IPS-11a (cell line): ENCODE data around the gene ERCC8.
A peak's percentile ranks its signal among the peaks of the same experiment; 100 is the strongest.

ENCODE experiments used
- H3K4me3 ChIP-seq: one replicate; pipeline ENCODE4 v1.5.1; 2013; ENCODE audit warnings: low read depth, low read length, control low read depth

ERCC8 gene

DNA sequence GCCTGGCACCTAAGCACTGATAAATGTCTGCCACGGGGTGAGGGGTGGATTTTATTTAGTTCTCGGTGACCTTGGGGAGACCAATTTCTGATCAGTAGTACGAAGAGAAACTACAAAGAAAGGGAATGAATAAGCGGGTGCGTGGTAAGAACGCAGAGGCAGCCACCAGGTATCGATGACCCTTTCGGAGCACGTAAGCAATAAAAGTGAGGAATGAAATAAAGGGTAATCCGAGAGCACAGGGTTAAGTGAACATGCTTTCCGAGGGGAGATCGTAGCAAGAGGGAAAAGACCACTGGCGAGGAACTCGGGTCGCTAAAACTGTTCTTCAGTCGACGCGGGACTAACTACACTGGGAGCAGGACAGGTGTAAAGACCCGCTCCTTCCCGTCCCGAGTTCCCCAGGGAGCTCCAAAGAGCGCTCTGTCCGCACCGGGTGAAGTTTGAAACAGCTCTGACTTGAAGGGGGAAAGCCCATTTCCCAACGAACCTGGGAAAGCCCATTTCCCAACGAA, 101.9 kb downstream of the ERCC8 start:
- peak overlapping the region; percentile 72 for H3K4me3 ChIP-seq

DNA sequence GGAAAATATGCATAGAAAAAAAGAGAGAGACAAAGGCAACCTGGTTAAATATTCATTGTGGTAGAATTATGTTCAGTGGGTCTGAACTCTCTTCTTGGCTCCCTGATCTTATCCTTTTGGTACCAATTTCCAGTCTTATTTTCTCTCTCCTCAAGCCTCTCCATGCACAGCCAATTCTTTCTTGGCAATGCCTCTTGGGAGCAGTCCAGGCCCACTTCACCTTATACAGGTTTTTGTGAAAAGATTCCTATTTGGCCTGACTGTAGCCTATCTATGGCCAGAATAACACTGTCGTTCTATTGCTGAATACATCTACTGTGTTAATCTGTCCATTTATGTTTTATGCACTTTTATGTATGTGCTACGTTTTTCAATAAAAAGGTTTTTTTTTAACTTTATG, 103.5 kb downstream of the ERCC8 start:
- H3K4me3 ChIP-seq, result no peak overlapping the region

DNA sequence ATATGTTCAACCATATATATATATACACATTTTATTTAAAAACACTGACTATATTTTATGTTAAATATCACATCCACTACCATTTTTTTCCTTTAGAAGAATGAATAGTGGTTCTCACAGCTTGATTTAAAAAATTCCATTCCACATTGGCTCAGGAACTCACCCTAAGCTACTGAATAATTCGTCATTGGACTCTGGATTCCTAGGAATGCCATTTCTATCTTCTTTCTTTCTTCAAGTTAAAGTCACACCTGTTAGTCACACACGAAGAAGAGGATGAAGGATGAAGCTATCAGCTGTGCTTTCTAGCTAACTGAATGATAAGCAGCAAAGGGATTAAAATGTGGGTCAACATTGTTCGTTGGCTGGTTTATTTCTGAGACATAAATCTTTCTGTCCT, 108.7 kb downstream of the ERCC8 start:
- H3K4me3 ChIP-seq, result no peak overlapping the region

DNA sequence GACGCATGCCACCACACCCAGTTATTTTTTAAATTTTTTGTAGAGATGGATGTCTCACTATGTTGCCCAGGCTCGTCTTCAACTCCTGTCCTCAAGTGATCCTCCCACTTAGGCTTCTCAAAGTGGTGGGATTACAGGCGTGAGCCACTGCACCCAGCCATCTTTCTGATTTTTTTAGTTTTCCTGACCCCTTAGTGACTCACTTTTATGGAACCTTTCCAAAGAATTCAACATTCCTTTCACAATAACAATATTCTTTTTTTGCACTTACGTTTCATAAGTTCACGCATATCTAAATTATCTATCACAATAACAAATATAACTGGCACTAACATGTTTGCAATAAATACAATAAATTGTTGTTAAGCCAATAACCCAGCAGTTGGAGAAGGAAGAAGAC, 109.3 kb downstream of the ERCC8 start:
- no peak overlapping the region for H3K4me3 ChIP-seq

DNA sequence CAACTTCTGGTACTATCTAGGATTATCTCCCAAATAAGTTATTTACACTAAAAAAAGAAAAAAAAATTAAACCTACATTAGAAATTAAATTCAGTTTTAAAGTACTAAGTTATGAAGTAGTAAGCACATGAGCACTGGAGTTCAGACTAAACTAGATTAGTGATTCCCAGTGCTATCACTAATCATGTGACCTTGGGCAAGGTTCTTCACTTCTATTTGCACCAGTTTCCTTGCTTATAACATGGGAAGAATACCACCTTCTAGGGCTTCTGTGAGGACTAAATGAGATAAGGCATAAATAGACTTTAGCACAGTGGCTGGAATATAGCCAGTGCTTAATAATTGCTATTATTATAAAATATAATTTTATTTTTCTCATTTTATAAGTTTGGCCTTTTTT, 111.3 kb downstream of the ERCC8 start:
- no peak overlapping the region for H3K4me3 ChIP-seq

DNA sequence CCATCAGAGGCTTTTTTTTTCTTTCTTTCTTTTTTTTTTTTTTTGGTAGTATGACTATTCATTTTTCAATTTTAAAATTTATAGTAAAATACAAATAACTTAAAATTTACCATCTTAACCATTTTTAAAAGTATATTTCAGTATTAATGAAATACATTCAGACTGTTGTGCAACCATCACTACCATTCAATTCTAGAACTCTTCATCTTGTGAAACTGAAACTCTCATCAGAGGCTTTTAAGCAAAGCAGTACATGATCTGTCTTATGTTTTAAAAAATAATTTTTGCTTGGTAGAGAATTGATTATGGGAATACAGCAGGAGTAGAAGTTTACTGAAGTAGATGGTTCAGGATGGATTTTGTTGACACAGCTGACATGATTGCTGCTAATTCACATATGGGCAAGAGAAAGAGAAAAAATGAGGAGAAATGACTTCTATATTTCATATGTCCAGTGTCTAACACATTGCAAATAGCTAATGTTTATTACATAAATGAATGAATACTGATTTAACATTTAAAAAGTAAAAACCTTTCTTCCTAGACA, 114.2 kb downstream of the ERCC8 start:
- no peak overlapping the region for H3K4me3 ChIP-seq

DNA sequence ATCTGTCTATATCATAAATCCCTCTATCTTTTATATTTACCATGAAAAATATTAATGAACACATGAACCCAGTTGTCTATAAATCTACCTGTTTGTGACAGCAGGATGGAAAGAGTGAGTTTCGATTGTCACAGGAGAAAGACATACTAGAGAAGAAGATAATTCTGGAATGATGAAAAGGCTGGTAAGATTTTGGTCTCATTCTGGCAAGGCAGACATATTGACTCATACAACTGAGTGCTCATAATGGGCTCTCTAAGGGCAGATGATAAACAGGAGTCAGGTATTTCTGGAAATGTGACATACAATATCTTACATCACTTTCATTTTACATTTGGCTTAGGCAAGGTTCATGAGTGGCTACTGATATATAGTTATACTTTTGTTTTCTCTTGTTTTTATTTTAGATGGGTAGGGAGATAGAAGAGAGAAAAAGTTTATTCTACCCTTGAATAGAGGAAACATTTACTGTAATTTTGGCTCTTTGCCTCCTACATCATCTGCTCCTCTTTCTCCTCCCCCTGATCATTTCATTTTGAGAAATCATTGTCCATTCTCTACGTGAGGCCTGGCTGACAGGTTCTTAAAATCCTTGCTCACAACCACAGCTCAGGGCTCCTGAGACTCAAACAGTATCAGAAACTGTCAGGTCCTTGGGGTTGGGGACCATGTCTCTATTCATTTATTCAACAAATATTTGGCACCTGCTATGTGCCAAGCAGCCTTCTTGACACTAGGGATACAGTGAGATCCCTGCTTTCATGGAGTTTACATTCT, 115.2 kb downstream of the ERCC8 start:
- no peak overlapping the region for H3K4me3 ChIP-seq

DNA sequence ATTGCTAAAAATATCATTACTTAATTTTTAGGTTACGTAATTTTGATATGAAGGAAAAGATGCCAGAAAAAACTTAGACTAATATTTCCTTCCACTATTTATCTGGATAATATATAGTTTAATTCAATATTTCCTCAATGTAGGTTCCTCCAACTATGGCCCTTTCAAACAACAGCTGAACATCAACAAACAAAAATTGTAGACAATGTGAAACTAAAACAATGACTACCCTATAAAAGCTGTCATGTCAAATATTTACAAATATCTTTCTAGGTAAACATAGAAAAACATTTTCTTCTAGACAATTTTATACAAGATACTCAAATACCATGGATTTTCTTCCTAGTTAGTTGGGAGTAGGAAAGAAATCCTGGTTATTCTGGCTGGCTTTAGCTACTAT, 117.7 kb downstream of the ERCC8 start:
- no peak overlapping the region for H3K4me3 ChIP-seq

DNA sequence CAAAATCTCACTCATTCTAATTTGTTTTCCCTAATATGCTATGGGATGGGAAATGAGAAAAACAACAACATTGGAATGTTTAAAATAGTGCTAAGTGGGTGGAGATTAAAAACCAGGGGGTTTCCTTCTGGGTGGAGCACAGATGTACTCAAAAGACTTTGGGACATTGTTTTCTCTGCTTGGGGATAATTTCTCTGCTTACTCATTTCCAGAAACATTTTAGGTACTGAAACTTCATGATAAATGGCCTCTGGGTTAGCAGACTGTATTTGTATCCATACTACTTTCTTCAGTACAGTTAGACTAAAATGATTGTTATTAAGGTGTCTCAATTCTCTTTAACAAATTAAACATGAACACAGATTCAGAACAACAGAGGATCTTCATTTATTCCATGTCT, 118.2 kb downstream of the ERCC8 start:
- no peak overlapping the region for H3K4me3 ChIP-seq
